A549 treated with ZK216348 at 1 μM for 4 hours (cell line): ENCODE measurements around the gene VANGL1. TPM values are rescaled to one million over a fixed set of nuclear protein-coding genes. Genes with fewer than 3 reads are reported as not detected.

ENCODE experiments used
- total RNA-seq: library from RNA; stranded (reverse); fragments of 200-300 nt; extraction: Qiagen RNA extraction; gene quantifications from 5 replicates; pipeline ENCODE4 v1.2.3, GENCODE V29; 2022; ENCODE audit warnings: low read depth

VANGL1 gene
- total RNA-seq, result 14.1 to 23.0 TPM (median 21.1 TPM) in 5 replicates

GRCh38 chr1:115641762-115642167, at the start of gene VANGL1:
Gene VANGL1 (plus strand): TSS chr1:115641970. CDS start chr1:115651414, 9,444 bp downstream.

Other genes with a start within 250 kb of the VANGL1 start
- not detected in 5 replicates for gene CASQ2, start 126.7 kb downstream of the VANGL1 start, total RNA-seq
- not detected in 5 replicates for gene NHLH2, start 199.2 kb downstream of the VANGL1 start, total RNA-seq